ENCODE measurements around the gene TMEM50B.

Gene TMEM50B

DNA sequence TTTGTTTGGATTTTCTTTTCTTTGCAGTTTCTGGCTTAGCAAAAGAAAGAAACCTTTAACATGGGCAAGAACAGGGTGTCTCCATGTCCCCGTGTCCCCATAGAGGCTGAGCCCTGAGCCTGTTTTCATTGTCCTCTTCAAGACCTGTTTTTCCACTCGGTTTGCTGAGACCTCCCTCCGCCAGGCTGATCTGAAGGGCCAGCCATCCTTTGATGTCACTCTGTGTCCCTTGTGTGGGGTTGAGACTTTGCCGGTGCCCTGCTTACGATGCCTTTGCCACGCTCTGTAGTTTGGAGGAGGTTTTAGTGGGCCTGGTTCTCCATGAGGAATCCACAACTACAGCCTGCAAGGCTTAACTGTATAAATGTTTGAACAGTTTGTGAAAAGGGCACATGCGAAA is 52.7 kb downstream of the TMEM50B start:
- TF ChIP-seq, protein P1, sequence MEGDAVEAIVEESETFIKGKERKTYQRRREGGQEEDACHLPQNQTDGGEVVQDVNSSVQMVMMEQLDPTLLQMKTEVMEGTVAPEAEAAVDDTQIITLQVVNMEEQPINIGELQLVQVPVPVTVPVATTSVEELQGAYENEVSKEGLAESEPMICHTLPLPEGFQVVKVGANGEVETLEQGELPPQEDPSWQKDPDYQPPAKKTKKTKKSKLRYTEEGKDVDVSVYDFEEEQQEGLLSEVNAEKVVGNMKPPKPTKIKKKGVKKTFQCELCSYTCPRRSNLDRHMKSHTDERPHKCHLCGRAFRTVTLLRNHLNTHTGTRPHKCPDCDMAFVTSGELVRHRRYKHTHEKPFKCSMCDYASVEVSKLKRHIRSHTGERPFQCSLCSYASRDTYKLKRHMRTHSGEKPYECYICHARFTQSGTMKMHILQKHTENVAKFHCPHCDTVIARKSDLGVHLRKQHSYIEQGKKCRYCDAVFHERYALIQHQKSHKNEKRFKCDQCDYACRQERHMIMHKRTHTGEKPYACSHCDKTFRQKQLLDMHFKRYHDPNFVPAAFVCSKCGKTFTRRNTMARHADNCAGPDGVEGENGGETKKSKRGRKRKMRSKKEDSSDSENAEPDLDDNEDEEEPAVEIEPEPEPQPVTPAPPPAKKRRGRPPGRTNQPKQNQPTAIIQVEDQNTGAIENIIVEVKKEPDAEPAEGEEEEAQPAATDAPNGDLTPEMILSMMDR (IDR thresholded peaks at IDR 0.05; ENCODE audit: low read depth, low read length) = no peak
- no peak overlapping the region for H3K4me3 ChIP-seq (ENCODE audit: low read depth, low read length)

- no peak overlapping the region for H3K4me3 ChIP-seq (ENCODE audit: low read depth, low read length)
- TF ChIP-seq, protein P1 (IDR thresholded peaks at IDR 0.05; ENCODE audit: low read depth, low read length) = no peak
Observed at GRCh38 chr21:33425825-33426224, 53.9 kb downstream of the TMEM50B start.

DNA sequence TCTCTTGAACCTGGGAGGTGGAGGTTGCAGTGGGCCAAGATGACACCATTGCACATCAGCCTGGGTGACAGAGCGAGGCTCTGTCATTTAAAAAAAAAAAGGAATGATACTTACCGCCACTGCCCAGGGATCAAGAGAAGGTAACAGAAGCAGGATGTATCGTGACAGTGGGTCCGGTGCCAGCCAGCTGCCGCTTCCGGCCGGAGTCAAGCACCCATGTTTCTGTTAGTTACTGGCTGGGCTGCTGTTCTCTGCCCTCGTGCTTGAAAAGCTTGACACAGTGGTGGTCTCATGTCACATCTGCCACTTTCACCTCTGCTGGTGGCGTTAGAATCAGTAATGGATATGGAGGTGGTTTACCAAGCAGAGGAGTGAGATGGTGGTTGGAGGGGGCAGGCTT is 55.6 kb downstream of the TMEM50B start:
- H3K4me3 ChIP-seq (ENCODE audit: low read depth, low read length) = no peak overlapping the region
- TF ChIP-seq, protein P1 (IDR thresholded peaks at IDR 0.05; ENCODE audit: low read depth, low read length) = no peak

DNA sequence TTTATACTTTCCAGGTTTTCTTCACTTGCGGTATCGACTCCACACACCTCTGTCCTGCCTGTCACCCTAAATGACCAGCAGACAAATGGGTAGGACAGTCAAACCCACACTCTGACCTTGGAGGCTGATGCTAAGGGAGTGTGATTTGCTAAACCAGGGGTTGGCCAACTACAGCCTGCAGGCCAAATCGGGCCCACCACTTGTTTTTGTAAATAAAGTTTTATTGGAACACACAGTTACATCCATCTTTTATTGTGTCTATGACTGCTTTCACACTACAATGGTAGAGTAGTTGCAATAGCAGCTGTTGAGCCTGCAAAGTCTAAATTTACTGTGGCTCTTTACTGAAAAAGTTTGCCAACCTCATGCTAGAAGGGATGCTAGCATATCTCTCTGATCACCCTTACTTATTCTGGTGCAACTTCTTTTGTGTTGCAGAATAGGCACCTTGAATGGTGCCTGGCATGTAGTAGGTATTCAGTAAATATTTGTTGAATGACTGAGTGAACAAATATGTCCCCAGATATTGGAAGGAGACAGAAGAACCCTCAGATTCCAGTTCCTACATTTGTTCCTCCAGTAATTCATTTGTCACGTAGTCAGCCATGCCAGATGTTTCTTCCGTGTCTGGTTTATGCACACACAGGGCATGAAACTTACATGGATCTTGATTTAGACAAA is 57.9 kb downstream of the TMEM50B start:
- TF ChIP-seq, protein P1 (IDR thresholded peaks at IDR 0.05; ENCODE audit: low read depth, low read length) = no peak

DNA sequence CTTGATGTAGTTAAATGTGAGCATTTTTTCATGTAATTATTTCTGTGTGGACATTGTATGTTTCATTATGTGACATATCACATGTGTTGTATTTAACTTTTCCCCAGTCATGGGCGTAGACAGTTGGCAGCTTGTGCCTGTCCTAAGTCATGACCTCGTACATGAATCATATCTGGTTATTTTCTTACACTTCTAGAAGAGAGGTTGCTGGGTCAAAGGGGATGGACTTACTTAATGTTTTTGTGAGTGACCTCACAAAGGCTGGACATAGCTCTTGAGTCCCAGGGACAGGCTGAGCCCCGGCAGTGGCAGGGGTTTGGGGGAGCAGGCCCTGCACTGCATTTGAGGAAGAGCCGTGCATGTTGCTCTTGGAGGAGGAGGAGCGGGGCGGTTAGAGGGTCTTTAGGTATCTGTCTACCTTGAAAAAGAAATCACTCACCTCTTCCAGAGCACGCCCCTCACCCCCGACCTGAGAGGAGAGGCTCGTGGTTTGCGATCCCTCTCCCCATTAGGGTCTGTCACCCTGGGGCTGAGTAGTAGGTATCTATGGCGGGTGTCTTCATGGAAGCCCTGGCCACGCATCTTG is 60.1 kb downstream of the TMEM50B start:
- TF ChIP-seq, protein P1 (IDR thresholded peaks at IDR 0.05; ENCODE audit: low read depth, low read length) = no peak
- no peak overlapping the region for H3K4me3 ChIP-seq (ENCODE audit: low read depth, low read length)

More for the DNA sequence above, 57.9 kb downstream of the TMEM50B start:
- no peak overlapping the region for H3K4me3 ChIP-seq (ENCODE audit: low read depth, low read length)

GRCh38 chr21:33418691-33419090 is 61.1 kb downstream of the TMEM50B start:
- no peak overlapping the region for H3K4me3 ChIP-seq (ENCODE audit: low read depth, low read length)
- TF ChIP-seq, protein P1 (IDR thresholded peaks at IDR 0.05; ENCODE audit: low read depth, low read length) = no peak

GRCh38 chr21:33414926-33415325 is 64.8 kb downstream of the TMEM50B start:
- H3K4me3 ChIP-seq (ENCODE audit: low read depth, low read length) = no peak overlapping the region
- TF ChIP-seq, protein P1 (IDR thresholded peaks at IDR 0.05; ENCODE audit: low read depth, low read length) = no peak
